Measurements from ENCODE around the gene GREB1L.

GREB1L gene

GRCh38 chr18:21335927-21336488 lies 94.0 kb downstream of the GREB1L start:
- Histone ChIP-seq H3K4me2 (ENCODE audit: low read length) (no peak overlapping the region), H3K27ac (ENCODE audit: low read depth, low read length, poor library complexity, severe bottlenecking) (no peak overlapping the region), H3K9me3 (ENCODE audit: low read length) (no peaks in the 10 kb centered on the region), H4K20me1 (ENCODE audit: insufficient read depth, low read length) (no peaks in the 10 kb centered on the region), H2AFZ (ENCODE audit: low read length) (no peak overlapping the region), H3K4me3 (ENCODE audit: low read depth, low read length, poor library complexity, severe bottlenecking) (no peak overlapping the region), H3K9ac (ENCODE audit: low read length) (no peak overlapping the region), H3K79me2 (ENCODE audit: insufficient read depth, low read length) (no peaks in the 10 kb centered on the region), H3K36me3 (ENCODE audit: insufficient read depth, low read length) (no peaks in the 10 kb centered on the region), H3K9me2 (ENCODE audit: low read depth, low read length) (no peaks in the 10 kb centered on the region), H3K27me3 (ENCODE audit: insufficient read depth, low read length) (0 out of 2 replicates have a peak, but pooled peaks cover 3% of the 10 kb centered on the region), H3K4me1 (ENCODE audit: insufficient read depth, low read length, severe bottlenecking) (no peaks in the 10 kb centered on the region), H3F3A (ENCODE audit: insufficient read depth, low read length) (no peaks in the 10 kb centered on the region)
- TF ChIP-seq CTCF (IDR thresholded peaks at IDR 0.05; ENCODE audit: low read length) (no peak), EZH2 (IDR thresholded peaks at IDR 0.05; ENCODE audit: borderline replicate concordance, low read length) (no peak)

DNA sequence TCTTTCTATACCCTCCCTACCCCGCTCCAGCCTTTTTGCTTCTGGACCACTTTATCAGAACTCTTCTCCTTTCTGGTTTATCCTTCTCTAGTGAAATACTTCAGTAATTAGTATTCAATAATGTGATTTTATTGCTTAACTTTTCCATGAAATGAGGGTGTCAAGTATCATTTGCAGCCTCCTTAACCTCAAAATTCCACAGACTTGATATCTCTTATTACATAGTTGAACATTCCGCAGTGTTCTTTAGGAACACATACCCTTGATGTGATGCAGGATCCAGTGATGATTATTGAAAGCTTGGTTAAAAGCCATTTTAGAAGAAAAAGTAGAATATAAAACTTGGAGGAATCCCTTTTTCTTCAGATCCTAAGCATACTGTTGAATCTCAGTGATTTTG lies 94.8 kb downstream of the GREB1L start:
- no peak overlapping the region for H3K9ac ChIP-seq (ENCODE audit: low read length)
- no peak overlapping the region for H3K27ac ChIP-seq (ENCODE audit: low read depth, low read length, poor library complexity, severe bottlenecking)
- no peak overlapping the region for H3K4me3 ChIP-seq (ENCODE audit: low read depth, low read length, poor library complexity, severe bottlenecking)
- H3K79me2 ChIP-seq (ENCODE audit: insufficient read depth, low read length): no peaks in the 10 kb centered on the region
- no peaks in the 10 kb centered on the region for H3F3A ChIP-seq (ENCODE audit: insufficient read depth, low read length)
- H4K20me1 ChIP-seq (ENCODE audit: insufficient read depth, low read length): no peaks in the 10 kb centered on the region
- no peaks in the 10 kb centered on the region for H3K9me3 ChIP-seq (ENCODE audit: low read length)
- H3K27me3 ChIP-seq (ENCODE audit: insufficient read depth, low read length): 0 out of 2 replicates have a peak, but pooled peaks cover 3% of the 10 kb centered on the region
- H2AFZ ChIP-seq (ENCODE audit: low read length): no peak overlapping the region
- TF ChIP-seq EZH2 (IDR thresholded peaks at IDR 0.05; ENCODE audit: borderline replicate concordance, low read length) (no peak), CTCF (IDR thresholded peaks at IDR 0.05; ENCODE audit: low read length) (no peak)
- H3K9me2 ChIP-seq (ENCODE audit: low read depth, low read length): no peaks in the 10 kb centered on the region
- H3K4me1 ChIP-seq (ENCODE audit: insufficient read depth, low read length, severe bottlenecking): no peaks in the 10 kb centered on the region
- H3K4me2 ChIP-seq (ENCODE audit: low read length): no peak overlapping the region
- no peaks in the 10 kb centered on the region for H3K36me3 ChIP-seq (ENCODE audit: insufficient read depth, low read length)

DNA sequence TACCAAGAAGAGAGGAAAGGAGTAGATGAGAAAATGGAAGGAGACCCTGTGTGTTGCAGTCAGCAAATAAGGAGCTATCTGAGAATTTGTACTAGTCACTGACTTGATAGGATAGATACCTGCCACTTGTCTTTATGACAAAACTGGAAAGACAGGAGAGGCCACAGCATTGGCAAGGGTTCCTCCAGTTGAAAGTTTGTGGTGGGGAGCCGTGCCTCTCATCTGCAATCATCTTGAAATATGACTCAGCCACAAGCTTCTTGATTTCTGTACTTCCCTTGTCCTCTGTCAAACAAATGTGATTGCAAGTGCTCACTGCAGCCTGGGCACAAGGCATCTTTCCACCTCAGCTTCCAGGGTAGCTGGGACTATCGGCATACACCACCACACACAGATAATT lies 99.1 kb downstream of the GREB1L start:
- Histone ChIP-seq H3K36me3 (ENCODE audit: insufficient read depth, low read length) (no peaks in the 10 kb centered on the region), H3K4me2 (ENCODE audit: low read length) (no peak overlapping the region), H3K9me3 (ENCODE audit: low read length) (no peaks in the 10 kb centered on the region), H3K27ac (ENCODE audit: low read depth, low read length, poor library complexity, severe bottlenecking) (no peak overlapping the region), H4K20me1 (ENCODE audit: insufficient read depth, low read length) (no peaks in the 10 kb centered on the region), H3K9me2 (ENCODE audit: low read depth, low read length) (no peaks in the 10 kb centered on the region), H3F3A (ENCODE audit: insufficient read depth, low read length) (no peaks in the 10 kb centered on the region), H2AFZ (ENCODE audit: low read length) (no peak overlapping the region), H3K4me3 (ENCODE audit: low read depth, low read length, poor library complexity, severe bottlenecking) (no peak overlapping the region), H3K9ac (ENCODE audit: low read length) (no peak overlapping the region), H3K27me3 (ENCODE audit: insufficient read depth, low read length) (0 out of 2 replicates have a peak, but pooled peaks cover 4% of the 10 kb centered on the region), H3K79me2 (ENCODE audit: insufficient read depth, low read length) (no peaks in the 10 kb centered on the region), H3K4me1 (ENCODE audit: insufficient read depth, low read length, severe bottlenecking) (no peaks in the 10 kb centered on the region)
- TF ChIP-seq EZH2 (IDR thresholded peaks at IDR 0.05; ENCODE audit: borderline replicate concordance, low read length): no peak
- no peak for TF ChIP-seq CTCF (IDR thresholded peaks at IDR 0.05; ENCODE audit: low read length)
